Measurements from ENCODE around the gene IQSEC2.

The IQSEC2 gene

GRCh38 chrX:53268173-53268572, 13.2 kb downstream of the IQSEC2 start:
- no peak for DNase-seq (ENCODE audit: low spot score)

- no peak for DNase-seq (ENCODE audit: low spot score)
These were observed 14.5 kb downstream of the IQSEC2 start for GRCh38 chrX:53266914-53267313.

DNA sequence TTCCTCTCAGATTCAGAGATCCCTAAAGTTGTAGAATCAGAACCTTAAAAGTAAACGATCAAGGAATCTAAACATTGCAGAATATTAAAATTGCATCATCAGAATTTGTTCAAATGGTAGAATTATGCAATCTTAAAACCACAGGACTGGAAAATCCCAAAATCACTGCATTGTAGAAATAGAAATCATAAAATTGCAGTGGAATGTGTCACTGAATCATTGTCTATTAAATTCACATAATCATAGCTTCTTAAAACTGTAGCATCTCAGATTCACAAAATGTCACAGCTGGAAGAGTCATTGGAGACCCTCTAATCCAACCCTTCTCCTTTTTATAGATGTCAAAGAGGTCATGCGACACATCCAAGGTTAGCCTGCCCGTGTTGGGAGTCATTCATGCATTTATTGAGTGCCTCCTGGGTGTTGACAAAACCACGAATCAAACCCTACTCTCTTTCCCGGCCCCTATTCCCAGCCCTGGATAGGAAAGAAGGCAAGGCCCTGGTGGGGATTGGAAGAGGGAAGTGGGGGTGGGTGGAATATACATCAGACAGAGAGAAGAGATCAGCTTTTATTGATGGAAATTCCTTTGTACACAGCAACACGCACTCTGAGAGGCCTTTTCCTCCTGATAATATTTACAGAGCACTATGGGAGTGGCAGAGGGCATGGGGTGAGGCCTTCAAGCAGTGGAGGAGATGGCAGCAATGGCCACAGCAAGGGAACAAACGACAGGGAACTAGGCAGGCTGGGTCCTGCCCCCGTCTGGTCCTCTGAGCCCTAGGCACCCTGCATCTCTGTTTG, 15.4 kb downstream of the IQSEC2 start:
- DNase-seq (ENCODE audit: low spot score): no peak

DNA sequence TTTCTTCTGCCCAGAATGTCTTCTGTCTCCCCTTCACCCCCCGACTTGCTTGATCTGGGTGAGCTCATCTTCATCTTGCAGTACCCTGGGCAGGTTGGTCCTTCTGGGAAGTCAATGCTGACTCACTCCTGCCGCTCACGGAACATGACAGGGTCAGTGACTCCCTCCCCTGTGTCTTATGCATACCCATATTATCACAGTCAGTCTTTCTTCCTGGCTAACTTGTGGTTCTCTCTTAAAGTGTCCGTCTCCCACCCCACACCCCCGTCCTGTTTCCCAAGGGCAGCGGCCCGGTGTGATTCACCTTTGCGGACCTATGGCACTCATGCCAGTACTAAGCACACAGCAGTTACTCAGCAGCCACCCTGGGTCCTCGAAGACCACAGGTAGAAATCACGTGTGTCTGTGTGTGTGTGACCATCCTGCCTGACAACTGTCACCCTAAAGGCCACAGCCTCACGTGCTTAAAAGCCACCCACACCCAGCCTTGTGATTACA, 17.7 kb downstream of the IQSEC2 start:
- no peak for DNase-seq (ENCODE audit: low spot score)

DNA sequence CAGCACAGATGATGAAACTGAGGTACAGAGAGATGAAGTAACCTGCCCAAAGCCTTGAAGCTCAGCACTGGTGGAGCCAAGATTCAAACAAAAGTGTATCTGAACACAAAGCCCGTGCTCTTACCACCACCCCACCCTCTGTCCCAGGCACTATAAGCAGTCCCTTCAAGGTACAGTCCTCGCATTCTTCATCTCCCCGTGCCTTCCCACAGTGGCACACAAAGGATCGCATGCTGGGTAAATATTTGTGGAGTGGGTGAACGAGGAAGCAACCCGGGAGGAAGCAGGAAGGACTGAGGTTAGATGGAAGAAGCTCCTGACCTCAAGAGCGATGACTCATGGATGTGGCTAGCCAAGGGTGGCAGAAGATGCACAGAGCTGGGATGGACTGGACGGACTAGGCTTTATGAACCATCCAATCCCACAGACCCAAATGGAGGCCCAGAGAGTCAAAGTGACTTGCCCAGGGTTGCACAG, 18.4 kb downstream of the IQSEC2 start:
- DNase-seq (ENCODE audit: low spot score): no peak

GRCh38 chrX:53262189-53262917, 19.0 kb downstream of the IQSEC2 start:
- no peak for DNase-seq (ENCODE audit: low spot score)

DNA sequence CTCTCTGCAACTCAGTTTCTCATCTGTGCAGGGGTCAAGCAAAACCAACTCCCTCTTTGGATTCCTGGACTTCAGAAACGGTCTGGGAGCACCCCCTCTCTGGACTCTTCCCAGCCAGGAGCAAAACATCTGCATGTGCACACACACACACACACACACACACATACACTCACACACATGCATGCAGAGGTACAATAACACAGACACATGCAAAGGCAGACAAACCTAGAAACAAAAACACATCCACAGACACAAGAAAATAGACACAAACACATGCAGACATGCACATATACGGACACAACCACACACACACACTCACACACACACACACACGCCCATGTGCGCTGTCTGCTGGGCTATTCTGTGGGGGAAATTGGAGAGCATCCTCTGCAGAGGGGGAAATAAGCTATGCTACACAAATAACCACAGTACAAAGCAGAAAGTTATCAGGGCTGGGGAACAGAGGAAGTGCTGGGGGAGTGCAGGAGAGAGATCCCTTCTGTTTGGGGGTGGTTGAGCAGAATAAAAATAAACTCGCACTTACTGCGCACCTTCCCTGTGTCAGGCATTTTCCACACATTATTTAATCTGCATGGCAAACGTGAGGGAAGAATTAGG, 19.9 kb downstream of the IQSEC2 start:
- no peak for DNase-seq (ENCODE audit: low spot score)

DNA sequence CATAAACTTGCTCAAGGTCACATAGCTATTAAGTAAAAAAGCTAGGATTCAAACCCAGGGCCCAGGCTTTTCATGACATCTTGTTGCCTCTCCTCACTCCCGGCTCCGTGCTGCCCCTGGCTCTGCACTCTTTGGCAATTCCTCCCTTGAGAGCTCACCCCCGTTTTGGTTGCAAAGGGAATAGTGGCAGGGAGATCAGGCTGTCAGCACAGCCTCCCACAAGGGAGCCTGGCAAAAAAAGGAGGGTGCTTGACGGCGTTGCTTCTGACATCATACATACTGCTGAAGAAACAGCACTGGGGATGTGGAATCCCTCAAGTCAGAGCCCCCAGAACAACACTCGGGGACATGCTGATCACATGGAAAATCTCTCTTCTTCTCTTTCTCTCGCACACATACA, 20.5 kb downstream of the IQSEC2 start:
- DNase-seq (ENCODE audit: low spot score): no peak

GRCh38 chrX:53257670-53258423, 23.5 kb downstream of the IQSEC2 start:
- DNase-seq (ENCODE audit: low spot score): no peak

DNA sequence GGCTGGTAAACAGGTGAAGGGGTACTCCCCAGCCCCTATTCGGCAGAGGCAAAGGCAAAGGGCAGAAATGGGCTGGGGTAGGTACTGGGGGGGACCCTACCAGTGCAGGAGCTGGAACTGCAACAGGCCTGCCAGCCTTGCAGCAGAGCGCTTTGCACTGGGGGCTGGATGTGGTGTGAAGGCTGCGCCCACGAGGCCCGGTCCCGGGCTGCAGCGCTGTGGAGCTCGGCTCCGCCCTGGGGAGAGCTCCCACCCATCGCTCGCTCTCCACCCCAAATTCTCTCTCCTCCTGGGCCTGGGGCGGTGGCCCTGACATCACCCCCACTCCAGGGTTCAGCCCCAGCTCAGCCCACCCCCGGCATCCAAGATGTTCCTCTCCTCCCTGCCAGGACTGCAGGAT, 24.2 kb downstream of the IQSEC2 start:
- no peak for DNase-seq (ENCODE audit: low spot score)

DNA sequence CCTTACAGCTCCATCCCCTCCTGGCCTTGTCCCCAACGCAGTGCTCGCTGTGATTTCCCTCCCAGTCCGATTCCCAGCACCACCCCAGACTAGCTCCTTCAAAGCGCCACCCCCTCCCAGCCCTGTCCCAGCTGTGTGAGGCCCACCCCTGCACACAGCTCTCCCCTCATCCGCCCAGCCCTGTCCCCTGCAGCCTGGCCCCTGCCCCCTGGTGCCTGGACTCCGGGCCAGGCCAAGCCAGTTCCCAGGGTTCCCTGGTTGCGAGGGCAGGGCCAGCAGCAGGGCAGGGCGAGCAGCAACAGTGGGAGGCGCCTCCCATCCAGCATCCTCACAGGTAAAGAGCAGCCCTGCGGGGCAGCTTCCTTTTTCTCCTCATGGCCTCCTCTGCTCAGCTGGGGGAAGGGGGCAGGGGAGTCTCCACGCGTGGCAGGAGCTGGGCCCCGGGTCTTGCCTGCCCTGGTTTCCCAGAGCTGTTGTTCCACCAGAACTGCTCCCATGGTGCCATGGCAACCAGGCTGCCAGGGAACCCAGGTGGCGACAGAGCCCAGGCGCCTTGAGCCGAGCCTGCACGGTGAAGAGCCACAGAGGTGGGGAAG, 24.8 kb downstream of the IQSEC2 start:
- no peak for DNase-seq (ENCODE audit: low spot score)

DNA sequence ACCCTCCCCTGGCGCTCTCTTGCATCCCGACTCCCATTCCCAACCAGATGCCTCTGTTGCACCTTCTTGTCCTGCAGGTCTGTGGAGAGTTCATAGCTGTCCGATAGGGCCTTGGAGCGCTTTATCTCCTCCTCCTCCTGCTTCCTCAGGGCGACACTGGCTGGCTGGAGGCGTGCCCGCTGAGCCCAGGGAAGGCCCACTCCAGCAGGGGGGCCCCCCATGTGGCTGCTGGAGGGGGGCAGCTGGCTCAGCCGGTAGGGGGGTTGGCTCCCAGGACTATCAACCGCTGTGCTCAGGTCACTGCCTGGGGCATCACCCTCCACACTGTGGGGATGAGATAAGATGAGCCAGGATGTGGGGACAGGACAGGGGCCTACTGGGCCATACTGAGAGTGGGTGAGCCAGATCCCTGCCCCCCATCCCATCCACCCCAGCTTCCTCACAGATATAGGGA, 25.6 kb downstream of the IQSEC2 start:
- DNase-seq (ENCODE audit: low spot score): no peak

DNA sequence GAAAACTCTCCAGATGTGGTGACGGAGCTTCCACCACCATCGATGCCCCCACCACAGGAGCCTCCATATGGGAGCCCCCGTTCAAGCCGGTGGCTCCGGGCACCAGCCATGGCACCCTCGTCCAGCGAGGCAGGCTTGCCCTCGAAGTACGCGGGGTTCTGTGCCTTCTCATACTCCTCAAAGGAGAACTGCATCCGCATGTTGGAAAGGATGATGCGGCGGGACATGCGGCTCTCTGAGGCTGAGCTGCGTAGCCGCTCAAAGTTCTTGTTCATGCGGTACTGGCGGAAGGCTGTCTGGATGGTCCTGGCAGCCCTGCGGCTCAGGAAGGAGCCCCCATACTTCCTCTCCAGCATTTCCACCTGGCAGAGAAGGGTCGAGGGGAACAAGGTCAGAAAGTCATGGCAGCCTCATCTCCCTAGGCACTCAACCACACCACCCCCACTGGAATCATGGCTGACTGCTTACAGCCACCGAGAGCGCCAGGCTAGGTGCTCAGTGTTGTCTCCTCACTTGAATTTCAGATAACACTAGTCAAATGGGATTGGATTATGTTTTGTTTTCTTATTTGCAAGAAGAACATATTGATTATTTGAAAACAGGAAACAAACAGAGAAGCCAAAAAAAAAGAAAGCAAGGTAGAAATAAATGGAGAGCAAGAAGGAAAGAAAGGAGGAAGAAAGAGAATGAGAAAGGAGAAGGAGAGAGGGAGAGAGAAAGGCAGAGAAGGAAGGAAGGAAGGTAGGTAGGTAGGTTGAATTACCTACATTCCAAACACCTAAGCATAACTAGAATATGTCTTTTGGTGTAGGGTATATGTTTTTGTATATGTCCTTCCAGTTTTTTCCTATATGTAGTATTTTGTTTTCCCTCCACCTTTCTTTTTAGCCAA, 26.6 kb downstream of the IQSEC2 start:
- DNase-seq (ENCODE audit: low spot score): no peak

DNA sequence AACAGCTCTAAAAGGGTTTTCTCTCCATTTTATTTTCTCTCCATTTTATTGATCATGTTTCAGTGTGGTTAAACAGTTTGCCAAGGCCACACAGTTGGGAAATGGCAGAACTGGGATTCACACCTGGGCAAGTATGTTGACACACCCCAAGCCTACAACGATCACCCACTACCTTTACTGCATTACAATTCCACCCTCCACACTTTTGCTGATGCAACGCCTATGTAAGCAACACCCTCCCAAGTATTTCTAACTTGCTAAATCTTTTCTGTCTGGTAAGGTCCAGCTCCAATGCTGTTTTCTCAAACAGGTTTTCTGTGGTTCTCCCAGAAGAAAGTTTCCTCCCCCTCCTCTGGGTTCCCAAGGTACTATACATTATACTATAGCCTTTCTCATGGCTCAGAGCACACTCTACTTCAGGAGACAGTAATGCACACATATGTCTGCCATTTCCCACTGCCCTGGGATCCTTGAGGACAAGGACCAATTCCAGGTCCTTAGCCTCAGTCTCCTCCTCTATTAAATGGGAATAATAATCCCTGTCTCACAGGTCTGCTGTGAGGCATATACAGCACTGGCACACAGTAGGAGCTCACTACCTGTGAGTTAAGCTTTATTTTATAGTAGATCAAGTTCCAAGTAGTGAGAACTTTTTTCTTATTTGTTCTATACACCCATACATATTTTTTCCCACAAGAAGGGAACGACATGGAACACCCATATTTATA, 27.9 kb downstream of the IQSEC2 start:
- DNase-seq (ENCODE audit: low spot score): no peak

- DNase-seq (ENCODE audit: low spot score): no peak
These were observed 30.1 kb downstream of the IQSEC2 start for GRCh38 chrX:53251307-53251706.

- DNase-seq (ENCODE audit: low spot score): no peak
These were observed 30.8 kb downstream of the IQSEC2 start for GRCh38 chrX:53250556-53250955.

GRCh38 chrX:53249408-53250042, 31.9 kb downstream of the IQSEC2 start:
- no peak for DNase-seq (ENCODE audit: low spot score)

DNA sequence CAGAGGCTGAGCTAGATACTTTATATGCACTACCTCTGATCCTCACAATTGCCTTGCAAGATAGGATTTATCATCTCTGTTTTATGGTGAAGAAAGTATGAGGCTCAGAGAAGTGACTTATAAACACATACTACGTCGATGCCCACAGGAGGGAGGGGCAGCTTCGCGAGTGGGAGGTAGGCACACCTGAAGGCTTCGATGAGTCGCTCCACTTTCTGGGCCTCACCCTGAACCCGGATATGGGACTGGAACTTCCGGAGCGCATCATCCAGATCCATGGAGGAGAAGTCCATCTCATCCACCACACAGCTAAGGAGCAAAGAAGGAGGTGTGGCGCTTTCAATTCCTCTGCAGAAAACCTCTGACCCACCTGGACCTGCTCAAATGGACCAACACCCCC, 33.5 kb downstream of the IQSEC2 start:
- DNase-seq (ENCODE audit: low spot score): no peak

DNA sequence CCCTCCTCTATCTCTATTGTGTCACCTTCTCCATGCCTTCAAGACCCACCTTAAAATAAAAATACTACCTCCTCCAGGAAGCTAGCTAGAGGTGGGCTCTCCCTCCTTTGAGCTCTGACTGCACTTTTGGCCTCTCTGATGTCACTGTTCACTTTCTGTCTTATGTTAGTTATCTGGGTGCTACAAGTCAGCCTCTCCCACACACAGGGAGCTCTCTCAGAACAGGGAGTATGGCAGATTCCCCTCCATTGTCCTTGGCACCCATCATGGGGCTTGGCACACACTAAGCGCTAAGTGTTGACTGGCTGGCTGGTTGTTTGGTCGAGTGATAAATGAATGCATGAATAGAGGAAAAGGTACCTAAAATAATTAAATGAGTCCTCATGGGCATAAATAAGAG, 35.2 kb downstream of the IQSEC2 start:
- DNase-seq (ENCODE audit: low spot score): no peak

All from left forelimb (tissue), 1 donor.